Measurements from ENCODE around the gene POLDIP3.
"Not testable (repeated sequence)": the region's sequence is repeated elsewhere in the genome, so short reads cannot be mapped to it uniquely, and the experiment has no call there.

POLDIP3 gene

DNA sequence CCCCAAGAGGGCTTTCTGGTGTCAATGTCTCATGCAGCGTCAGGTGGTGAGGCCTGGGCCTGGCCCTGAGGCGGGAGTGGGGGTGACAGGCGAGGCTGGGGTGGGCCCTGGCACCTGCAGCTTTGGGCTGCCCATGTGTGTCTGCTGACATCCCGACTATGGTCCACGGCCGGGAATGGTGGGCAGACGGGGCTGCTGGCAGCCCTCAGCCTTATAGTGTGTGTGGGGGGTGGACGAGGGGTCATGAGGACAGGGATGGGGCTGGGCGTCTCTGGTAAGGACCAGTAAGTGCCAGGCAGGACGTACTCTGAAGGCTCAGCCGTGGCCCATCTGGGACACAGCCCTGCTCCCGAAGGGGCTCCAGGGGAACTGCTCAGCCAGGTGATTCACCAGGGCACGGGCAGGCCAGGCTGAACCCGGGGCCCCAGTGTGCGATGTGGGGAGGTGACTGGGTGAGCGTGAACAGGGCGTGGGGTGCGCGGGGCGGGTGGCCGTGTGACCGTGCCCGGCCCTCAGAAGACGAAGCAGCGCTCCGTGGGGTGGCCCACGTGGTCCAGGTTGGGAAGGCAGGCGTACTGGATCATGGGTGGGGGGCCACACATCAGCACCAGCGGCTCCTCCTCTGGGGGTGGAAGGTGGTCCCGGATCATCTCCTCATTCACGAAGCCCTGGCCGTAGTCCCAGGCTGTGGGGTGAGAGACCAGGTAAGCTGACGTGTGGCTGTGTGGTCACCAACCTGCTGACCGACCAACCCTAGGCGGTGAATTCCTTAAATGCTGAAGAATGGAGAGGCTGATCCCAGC is 4.8 kb upstream of the POLDIP3 start:
- no peak for DNase-seq (ENCODE audit: low read depth)
- no peak overlapping the region for H3K4me3 ChIP-seq (replicated peaks; ENCODE audit: low read depth, low read length)
- TF ChIP-seq, protein P1, sequence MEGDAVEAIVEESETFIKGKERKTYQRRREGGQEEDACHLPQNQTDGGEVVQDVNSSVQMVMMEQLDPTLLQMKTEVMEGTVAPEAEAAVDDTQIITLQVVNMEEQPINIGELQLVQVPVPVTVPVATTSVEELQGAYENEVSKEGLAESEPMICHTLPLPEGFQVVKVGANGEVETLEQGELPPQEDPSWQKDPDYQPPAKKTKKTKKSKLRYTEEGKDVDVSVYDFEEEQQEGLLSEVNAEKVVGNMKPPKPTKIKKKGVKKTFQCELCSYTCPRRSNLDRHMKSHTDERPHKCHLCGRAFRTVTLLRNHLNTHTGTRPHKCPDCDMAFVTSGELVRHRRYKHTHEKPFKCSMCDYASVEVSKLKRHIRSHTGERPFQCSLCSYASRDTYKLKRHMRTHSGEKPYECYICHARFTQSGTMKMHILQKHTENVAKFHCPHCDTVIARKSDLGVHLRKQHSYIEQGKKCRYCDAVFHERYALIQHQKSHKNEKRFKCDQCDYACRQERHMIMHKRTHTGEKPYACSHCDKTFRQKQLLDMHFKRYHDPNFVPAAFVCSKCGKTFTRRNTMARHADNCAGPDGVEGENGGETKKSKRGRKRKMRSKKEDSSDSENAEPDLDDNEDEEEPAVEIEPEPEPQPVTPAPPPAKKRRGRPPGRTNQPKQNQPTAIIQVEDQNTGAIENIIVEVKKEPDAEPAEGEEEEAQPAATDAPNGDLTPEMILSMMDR (IDR thresholded peaks at IDR 0.05; ENCODE audit: low read length, missing control alignments), result no peak

DNA sequence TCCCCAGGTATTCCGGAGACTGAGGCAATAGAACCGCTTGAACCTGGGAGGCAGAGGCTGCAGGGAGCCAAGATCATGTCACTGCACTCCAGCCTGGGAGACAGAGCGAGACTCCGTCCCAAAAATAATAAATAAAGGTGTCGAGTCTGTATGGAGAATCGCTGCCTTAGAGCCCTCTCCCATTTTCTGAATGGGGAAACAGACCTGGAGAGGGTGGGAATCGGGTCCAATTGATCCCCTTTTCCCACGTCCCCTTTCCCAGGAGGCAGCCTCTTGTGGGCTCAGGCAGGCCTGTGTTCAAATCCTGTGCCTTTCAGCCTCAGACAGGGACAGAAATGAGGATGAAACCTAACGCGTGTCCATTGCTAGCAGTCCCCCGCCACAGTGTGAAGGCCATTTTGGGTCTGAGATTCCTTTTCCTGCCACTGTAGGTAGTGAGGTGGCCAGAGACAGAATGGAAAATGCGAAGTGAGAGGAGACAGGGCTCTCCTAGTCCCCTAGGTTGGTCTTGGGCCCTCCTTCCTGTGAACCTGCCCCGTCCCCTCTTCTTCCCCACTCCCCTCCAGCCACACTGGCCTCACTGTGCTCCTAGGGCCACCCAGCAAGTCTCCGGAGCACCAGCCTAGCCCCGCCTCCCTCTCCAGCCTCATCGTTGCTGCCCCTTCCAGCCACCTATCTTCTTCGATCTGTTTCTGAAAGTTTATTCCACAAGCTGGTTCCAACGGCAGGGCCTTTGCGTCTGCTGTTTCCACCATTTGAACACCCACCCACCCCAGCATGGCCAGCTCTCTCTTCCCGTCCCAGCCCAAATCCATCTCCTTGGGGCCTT is 2.7 kb upstream of the POLDIP3 start:
- TF ChIP-seq, protein P1 (IDR thresholded peaks at IDR 0.05; ENCODE audit: low read length, missing control alignments), result no peak
- DNase-seq (ENCODE audit: low read depth), result no peak
- no peak overlapping the region for H3K4me3 ChIP-seq (replicated peaks; ENCODE audit: low read depth, low read length)

DNA sequence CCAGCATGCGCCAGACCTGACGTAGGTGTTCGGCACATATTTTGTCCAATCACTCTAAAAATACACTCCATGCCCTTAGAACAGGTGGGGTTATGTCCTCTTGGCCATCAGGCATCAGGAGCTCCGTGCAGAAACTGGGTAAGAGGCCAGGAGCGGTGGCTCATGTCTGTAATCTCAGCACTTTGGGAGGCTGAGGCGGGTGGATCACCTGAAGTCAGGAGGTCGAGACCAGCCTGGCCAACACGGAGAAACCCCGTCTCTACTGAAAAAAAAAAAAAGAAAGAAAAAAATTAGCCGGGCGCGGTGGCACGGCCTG is 1.1 kb upstream of the POLDIP3 start:
- not testable (repeated sequence) for DNase-seq (ENCODE audit: low read depth)
- peak overlapping the region; percentile 34 for H3K4me3 ChIP-seq (replicated peaks; ENCODE audit: low read depth, low read length)

DNA sequence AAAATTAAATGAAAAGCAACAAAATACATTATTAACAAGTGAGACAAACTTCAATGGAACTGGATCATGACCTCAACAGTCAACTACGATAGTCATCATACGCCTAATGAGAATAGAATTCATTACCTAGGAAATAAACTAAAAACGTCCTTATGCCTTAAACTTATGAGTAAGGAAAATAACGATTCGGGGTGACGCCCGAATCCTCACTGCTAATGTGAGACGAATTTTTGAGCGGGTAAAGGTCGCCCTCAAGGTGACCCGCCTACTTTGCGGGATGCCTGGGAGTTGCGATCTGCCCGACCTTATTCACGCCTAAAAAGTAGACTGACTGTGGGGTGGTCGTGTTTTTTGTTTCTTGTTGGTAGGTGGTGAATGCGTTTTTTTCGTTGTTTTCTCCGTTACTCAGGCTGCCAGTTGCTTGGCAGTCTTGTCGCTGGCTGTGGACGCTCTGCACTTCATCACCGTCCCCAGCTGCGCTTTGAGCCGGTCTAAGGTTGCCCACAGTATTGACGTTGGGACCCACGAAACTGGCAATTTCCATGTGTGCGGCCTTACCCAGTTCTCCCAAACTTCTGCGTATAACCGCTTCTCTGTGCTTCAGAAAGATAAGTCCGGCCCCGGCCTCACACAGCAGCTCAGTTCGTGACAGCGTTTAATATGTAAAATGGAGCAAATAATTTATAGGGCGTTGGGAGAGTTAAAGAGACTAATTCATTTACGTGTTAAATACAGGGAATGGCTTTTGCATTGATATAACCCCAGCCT is 593 bp upstream of the POLDIP3 start:
- DNase-seq (ENCODE audit: low read depth), result peak; percentile 100
- TF ChIP-seq, protein P1 (IDR thresholded peaks at IDR 0.05; ENCODE audit: low read length, missing control alignments), result no peak
- peak overlapping the region; percentile 85 for H3K4me3 ChIP-seq (replicated peaks; ENCODE audit: low read depth, low read length)

DNA sequence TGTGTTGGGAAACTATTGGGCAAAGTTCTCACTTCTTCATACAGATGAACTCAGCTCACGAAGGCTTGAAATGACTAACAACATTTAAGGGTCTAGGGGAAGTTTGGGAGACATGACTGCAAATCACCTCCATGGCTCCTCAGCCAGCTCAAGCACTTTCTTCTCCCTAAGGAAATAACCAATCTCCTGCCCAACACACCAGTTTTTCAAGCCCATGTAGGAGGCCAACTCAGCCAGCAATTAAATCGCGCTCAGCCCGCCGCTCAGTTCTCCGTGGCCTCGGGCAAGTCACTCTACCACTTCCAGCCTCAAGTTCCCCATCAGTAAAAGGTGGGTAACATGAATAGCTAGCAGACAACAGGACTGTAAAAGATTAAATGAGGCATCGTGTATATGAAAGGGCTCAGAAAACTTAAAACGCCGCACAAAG is 796 bp downstream of the POLDIP3 start:
- peak overlapping the region; percentile 85 for H3K4me3 ChIP-seq (replicated peaks; ENCODE audit: low read depth, low read length)
- TF ChIP-seq, protein P1 (IDR thresholded peaks at IDR 0.05; ENCODE audit: low read length, missing control alignments), result no peak
- no peak for DNase-seq (ENCODE audit: low read depth)

DNA sequence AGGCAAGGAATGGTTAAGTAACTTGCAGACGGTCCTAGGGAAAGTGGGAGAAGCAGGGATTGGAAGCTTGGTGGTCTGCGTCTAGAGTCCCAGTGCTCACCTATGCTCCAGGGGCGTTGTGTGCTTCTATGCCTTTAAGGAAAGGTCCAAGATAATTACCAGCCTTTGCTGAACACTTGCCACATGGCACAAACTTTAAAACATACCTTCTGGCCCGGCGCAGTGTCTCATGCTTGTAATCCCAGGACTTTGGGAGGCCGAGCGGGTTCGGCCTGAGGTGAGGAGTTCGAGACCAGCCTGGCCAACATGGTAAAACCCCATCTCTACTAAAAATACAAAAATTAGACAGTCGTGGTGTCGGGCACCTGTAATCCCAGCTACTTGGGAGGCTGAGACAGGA is 2.3 kb downstream of the POLDIP3 start:
- TF ChIP-seq, protein P1 (IDR thresholded peaks at IDR 0.05; ENCODE audit: low read length, missing control alignments), result no peak
- no peak for DNase-seq (ENCODE audit: low read depth)
- H3K4me3 ChIP-seq (replicated peaks; ENCODE audit: low read depth, low read length), result no peak overlapping the region

DNA sequence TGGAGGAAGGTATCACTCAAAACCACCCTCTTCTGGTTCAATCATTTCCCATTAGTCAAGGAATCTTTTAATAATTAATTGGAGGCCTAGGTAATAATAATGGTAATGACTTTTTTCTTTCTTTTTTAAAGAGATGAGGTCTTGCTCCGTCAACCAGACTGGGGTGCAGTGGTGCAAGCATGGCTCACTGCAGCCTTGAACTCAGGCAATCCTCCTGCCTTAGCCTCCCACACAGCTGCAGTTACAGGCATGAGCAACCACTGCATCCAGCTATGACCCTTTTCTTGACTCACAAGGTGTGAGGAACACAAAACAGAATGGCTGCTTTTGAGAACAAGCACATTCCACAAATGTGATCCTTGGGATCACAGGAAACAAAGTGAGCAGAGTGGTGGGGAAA is 3.6 kb downstream of the POLDIP3 start:
- TF ChIP-seq, protein P1 (IDR thresholded peaks at IDR 0.05; ENCODE audit: low read length, missing control alignments), result no peak
- no peak overlapping the region for H3K4me3 ChIP-seq (replicated peaks; ENCODE audit: low read depth, low read length)
- peak; percentile 28 for DNase-seq (ENCODE audit: low read depth)

Measured in fibroblast of pulmonary artery (primary cell).